B cell (primary cell): ENCODE measurements around the gene SH3RF3. TPM values are rescaled to one million over a fixed set of nuclear protein-coding genes. Genes with fewer than 3 reads are reported as not detected.

Experiments used
- ATAC-seq: fragments of 200-7000 bp; cut with Tn5 transposase; one replicate; pipeline ENCODE4 v1.10.0; 2021; ENCODE audit warnings: low read depth, mild to moderate bottlenecking, moderate number of reproducible peaks, moderate library complexity
- CTCF ChIA-PET: fragments of 350-600 bp; sonication (Branson Sonifier 250); formaldehyde crosslinking; loops from one replicate; lab custom pipeline; 2021; ENCODE audit warnings: antibody characterized with exemption, inconsistent platforms; lab: Charles Lee
- POLR2A ChIA-PET: fragments of 350-600 bp; sonication (Branson Sonifier 250); formaldehyde crosslinking; loops from one replicate; lab custom pipeline; 2021; ENCODE audit warnings: antibody characterized with exemption; lab: Charles Lee
- DNase-seq: peaks from one replicate; pipeline ENCODE4 v3.0.0; 2013
- H2AFZ ChIP-seq: 2 replicates; pipeline ENCODE4 v1.6.1; 2012; ENCODE audit warnings: mild to moderate bottlenecking, low read depth, low read length; ENCODE audit not compliant: insufficient read depth, poor library complexity, severe bottlenecking
- H3K27ac ChIP-seq, 2 donors: 1 replicate in 1 of 2; 2 replicates in 1 of 2; pipeline ENCODE4 v1.5.1; 2012 to 2013; ENCODE audit warnings: low read length in 2 of 2, mild to moderate bottlenecking in 2 of 2, moderate library complexity in 1 of 2
- H3K27me3 ChIP-seq, 4 experiments: fragments of 200-600 bp in 1 of 4; sonication (generic) in 1 of 4; replicated peaks in 1 of 4; 1 replicate in 2 of 4; 2 replicates in 2 of 4; pipeline versions ENCODE4 v1.6.1 to v1.7.0; 2013 to 2016; ENCODE audit warnings: low read length in 3 of 4, mild to moderate bottlenecking in 2 of 4, mixed read lengths in 1 of 4, moderate library complexity in 1 of 4; ENCODE audit not compliant: insufficient read depth in 4 of 4, control insufficient read depth in 3 of 4; ENCODE audit errors: control extremely low read depth in 1 of 4
- H3K36me3 ChIP-seq, 2 experiments: replicated peaks in 1 of 2; 1 replicate in 1 of 2; 2 replicates in 1 of 2; pipeline versions ENCODE4 v1.6.1 to v1.7.1; 2013; ENCODE audit warnings: low read length in 1 of 2; ENCODE audit not compliant: insufficient read depth in 2 of 2, control insufficient read depth in 1 of 2; ENCODE audit errors: control extremely low read depth in 1 of 2, extremely low read depth in 1 of 2
- H3K4me1 ChIP-seq, 2 donors: fragments of 200-600 bp in 1 of 2; sonication (generic) in 1 of 2; 1 replicate in 1 of 2; 2 replicates in 1 of 2; pipeline versions ENCODE4 v1.5.1 to v1.6.1; 2013 to 2017; ENCODE audit warnings: low read length in 2 of 2; ENCODE audit not compliant: control insufficient read depth in 2 of 2, insufficient read depth in 2 of 2
- H3K4me2 ChIP-seq: replicated peaks from 2 replicates; pipeline ENCODE3; 2012; ENCODE audit warnings: mild to moderate bottlenecking, low read depth, low read length; ENCODE audit not compliant: poor library complexity, severe bottlenecking
- H3K4me3 ChIP-seq, 5 experiments: fragments of 200-600 bp in 1 of 5; sonication (generic) in 1 of 5; 1 replicate in 3 of 5; 2 replicates in 2 of 5; pipeline versions ENCODE4 v1.5.1 to v1.7.0; 2011 to 2016; ENCODE audit warnings: low read length in 4 of 5, mild to moderate bottlenecking in 4 of 5, low read depth in 2 of 5, control low read depth in 1 of 5, moderate library complexity in 1 of 5; ENCODE audit not compliant: insufficient read depth in 1 of 5; ENCODE audit errors: control extremely low read depth in 1 of 5, extremely low read depth in 1 of 5
- H3K79me2 ChIP-seq: fragments of 200-600 bp; sonication (generic); one replicate; pipeline ENCODE4 v1.6.0; 2016; ENCODE audit warnings: low read length; ENCODE audit not compliant: control insufficient read depth, insufficient read depth
- H3K9ac ChIP-seq: fragments of 200-600 bp; sonication (generic); 2 replicates; pipeline ENCODE4 v1.6.1; 2017; ENCODE audit warnings: mild to moderate bottlenecking, low read length, moderate library complexity
- H3K9me3 ChIP-seq, 3 donors: one replicate each; pipeline versions ENCODE4 v1.6.1 to v1.7.1; 2013; ENCODE audit warnings: low read length in 2 of 3; ENCODE audit not compliant: control insufficient read depth in 2 of 3, insufficient read depth in 1 of 3; ENCODE audit errors: control extremely low read depth in 1 of 3
- H4K20me1 ChIP-seq: 2 replicates; pipeline ENCODE4 v1.6.0; 2012; ENCODE audit warnings: mild to moderate bottlenecking, low read length; ENCODE audit not compliant: insufficient read depth, control insufficient read depth, poor library complexity, severe bottlenecking
- H3K27ac Mint-ChIP-seq: one replicate; pipeline ENCODE4 v1.8.0; 2021; ENCODE audit warnings: mixed read lengths
- H3K27me3 Mint-ChIP-seq: one replicate; pipeline ENCODE4 v1.8.0; 2021; ENCODE audit warnings: mixed read lengths
- H3K4me1 Mint-ChIP-seq: one replicate; pipeline ENCODE4 v1.8.0; 2021; ENCODE audit warnings: mixed read lengths
- H3K4me3 Mint-ChIP-seq: one replicate; pipeline ENCODE4 v1.8.0; 2021; ENCODE audit warnings: mixed read lengths
- H3K9me3 Mint-ChIP-seq: one replicate; pipeline ENCODE4 v1.8.0; 2022; ENCODE audit warnings: mixed read lengths; ENCODE audit not compliant: insufficient read depth
- EZH2 ChIP-seq: IDR thresholded peaks from 2 replicates; pipeline ENCODE4 v1.6.1; 2012; ENCODE audit warnings: borderline replicate concordance, low read depth, mild to moderate bottlenecking, moderate library complexity, low read length; ENCODE audit not compliant: insufficient read depth, poor library complexity, severe bottlenecking
- WGBS: methylation state at CpG from one replicate; pipeline ENCODE4 v1.1.5; 2013; ENCODE audit warnings: missing lambda C conversion rate; ENCODE audit not compliant: insufficient coverage; 5-methylcytosine and 5-hydroxymethylcytosine counted together
- intact Hi-C: fragments of 100-400 bp; cut with micrococcal nuclease; formaldehyde crosslinking; loops from one replicate; pipeline ENCODE4 v1.10.0; 2022
- polyA plus RNA-seq: library from polyadenylated mRNA; depleted of rRNA; stranded (reverse); fragments of >200 nt; gene quantifications from 2 replicates; pipeline ENCODE4 v1.2.3, GENCODE V29; 2012
- total RNA-seq, 2 donors: library from RNA; stranded (reverse); fragments of 120-200 nt in 1 of 2; gene quantifications; 1 replicate in 1 of 2; 2 replicates in 1 of 2; pipeline versions ENCODE4 v1.2.3 to v1.2.4, GENCODE V29; 2013 to 2022
- TF ChIP-seq, protein P1 (sequence below): fragments of 200-600 bp; IDR thresholded peaks from one replicate; pipeline ENCODE4 v1.8.0; 2022; ENCODE audit warnings: antibody characterized with exemption, mild to moderate bottlenecking

SH3RF3 gene
- total and polyA plus RNA-seq, 2 donors (not counting 1 experiment from before 2014, with no cell fraction given), result 0.07 to 1.2 TPM

DNA sequence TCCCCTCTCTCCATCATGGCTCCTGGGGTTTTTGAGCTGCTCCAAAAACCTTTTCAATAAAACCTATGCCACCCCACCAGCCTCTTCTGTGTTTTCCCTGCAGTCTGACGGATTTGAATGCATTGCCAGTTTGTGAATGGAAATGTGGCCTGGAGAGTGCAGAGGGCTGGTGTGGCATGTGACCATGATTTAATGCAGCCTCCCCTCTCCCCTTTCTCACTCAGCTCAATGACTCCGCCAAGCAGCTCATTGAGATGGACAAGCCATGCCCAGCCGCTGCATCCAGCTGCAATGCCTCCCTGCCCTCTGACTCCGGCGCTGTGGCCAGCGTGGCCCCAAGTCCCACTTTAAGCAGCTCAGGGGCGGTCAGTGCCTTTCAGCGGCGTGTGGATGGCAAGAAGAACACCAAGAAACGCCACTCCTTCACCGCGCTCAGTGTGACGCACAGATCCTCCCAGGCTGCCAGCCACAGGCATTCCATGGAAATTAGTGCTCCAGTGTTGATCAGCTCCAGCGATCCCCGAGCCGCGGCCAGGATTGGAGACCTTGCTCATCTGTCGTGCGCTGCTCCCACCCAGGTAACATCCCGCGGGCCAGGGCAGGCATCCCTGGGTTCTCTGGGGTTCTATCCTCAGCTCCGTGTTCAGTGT is 269.5 kb downstream of the SH3RF3 start:
- CTCF ChIA-PET, result no interaction called here
- Histone ChIP-seq H3K79me2 (no peaks in the 10 kb centered on the region), H2AFZ (no peak overlapping the region), H3K4me1 (no peaks in the 10 kb centered on the region), H3K9me3 (no peaks in the 10 kb centered on the region), H4K20me1 (no peaks in the 10 kb centered on the region), H3K27ac (no peak overlapping the region), H3K36me3 (no peaks in the 10 kb centered on the region), H3K4me3 (no peak overlapping the region), H3K4me2 (no peak overlapping the region), H3K27me3 (peaks cover 0 to 2% (median 0%) of the 10 kb centered on the region in 4 experiments), H3K9ac (no peak overlapping the region)
- H3K27ac Mint-ChIP-seq, result no peak overlapping the region
- TF ChIP-seq, protein P1, sequence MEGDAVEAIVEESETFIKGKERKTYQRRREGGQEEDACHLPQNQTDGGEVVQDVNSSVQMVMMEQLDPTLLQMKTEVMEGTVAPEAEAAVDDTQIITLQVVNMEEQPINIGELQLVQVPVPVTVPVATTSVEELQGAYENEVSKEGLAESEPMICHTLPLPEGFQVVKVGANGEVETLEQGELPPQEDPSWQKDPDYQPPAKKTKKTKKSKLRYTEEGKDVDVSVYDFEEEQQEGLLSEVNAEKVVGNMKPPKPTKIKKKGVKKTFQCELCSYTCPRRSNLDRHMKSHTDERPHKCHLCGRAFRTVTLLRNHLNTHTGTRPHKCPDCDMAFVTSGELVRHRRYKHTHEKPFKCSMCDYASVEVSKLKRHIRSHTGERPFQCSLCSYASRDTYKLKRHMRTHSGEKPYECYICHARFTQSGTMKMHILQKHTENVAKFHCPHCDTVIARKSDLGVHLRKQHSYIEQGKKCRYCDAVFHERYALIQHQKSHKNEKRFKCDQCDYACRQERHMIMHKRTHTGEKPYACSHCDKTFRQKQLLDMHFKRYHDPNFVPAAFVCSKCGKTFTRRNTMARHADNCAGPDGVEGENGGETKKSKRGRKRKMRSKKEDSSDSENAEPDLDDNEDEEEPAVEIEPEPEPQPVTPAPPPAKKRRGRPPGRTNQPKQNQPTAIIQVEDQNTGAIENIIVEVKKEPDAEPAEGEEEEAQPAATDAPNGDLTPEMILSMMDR, result no peak
- TF ChIP-seq EZH2, result no peak
- intact Hi-C loops, result no loop called here
- H3K27me3 Mint-ChIP-seq, result no peaks in the 10 kb centered on the region
- DNase-seq, result no peak
- H3K4me1 Mint-ChIP-seq, result peaks cover 5% of the 10 kb centered on the region
- H3K9me3 Mint-ChIP-seq, result peaks cover 2% of the 10 kb centered on the region
- ATAC-seq, result no peak
- WGBS, result 96% methylated on average over 21 of the region's 22 CpGs
- POLR2A ChIA-PET, result no interaction called here
- no peak overlapping the region for H3K4me3 Mint-ChIP-seq

DNA sequence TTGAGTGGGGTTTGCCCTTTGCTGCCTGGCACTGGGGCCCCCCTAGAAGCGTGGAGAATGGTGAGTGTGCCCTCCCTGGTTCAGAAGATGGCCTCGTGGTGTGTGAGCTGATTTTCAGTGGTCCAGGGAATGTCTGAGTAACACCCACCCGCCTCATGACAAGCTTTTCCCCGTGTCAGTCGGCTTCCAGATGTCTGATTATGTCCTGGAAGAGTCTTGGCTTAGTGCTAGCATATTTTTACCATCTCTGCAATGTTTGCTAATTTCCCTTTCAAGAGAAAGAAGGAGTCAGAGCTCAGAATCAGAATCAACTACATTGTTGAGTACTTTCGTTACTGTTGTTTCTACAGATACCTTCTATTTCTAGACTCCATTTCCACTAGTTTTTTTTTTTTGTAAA is 270.1 kb downstream of the SH3RF3 start:
- no peak overlapping the region for H3K9ac ChIP-seq
- Mint-ChIP-seq H3K9me3 (peaks cover 2% of the 10 kb centered on the region), H3K4me1 (peaks cover 5% of the 10 kb centered on the region), H3K27ac (no peak overlapping the region), H3K4me3 (no peak overlapping the region), H3K27me3 (no peaks in the 10 kb centered on the region)
- DNase-seq (no peak), ATAC-seq (no peak)
- no peaks in the 10 kb centered on the region for H3K4me1 ChIP-seq
- POLR2A ChIA-PET, result no interaction called here
- no peak overlapping the region for H3K4me3 ChIP-seq
- peaks cover 0 to 2% (median 0%) of the 10 kb centered on the region in 4 experiments for H3K27me3 ChIP-seq
- H3K79me2 ChIP-seq, result no peaks in the 10 kb centered on the region
- H3K4me2 ChIP-seq, result no peak overlapping the region
- no peak overlapping the region for H2AFZ ChIP-seq
- intact Hi-C loops, result no loop called here
- H3K27ac ChIP-seq, result no peak overlapping the region
- no peaks in the 10 kb centered on the region for H4K20me1 ChIP-seq
- H3K9me3 ChIP-seq, result no peaks in the 10 kb centered on the region
- TF ChIP-seq, protein P1, result no peak
- TF ChIP-seq EZH2, result no peak
- no peaks in the 10 kb centered on the region for H3K36me3 ChIP-seq
- WGBS, result 69% methylated on average over 3 of the region's 6 CpGs
- CTCF ChIA-PET, result no interaction called here
